ENCODE results near the gene KCNH2.

The KCNH2 gene

DNA sequence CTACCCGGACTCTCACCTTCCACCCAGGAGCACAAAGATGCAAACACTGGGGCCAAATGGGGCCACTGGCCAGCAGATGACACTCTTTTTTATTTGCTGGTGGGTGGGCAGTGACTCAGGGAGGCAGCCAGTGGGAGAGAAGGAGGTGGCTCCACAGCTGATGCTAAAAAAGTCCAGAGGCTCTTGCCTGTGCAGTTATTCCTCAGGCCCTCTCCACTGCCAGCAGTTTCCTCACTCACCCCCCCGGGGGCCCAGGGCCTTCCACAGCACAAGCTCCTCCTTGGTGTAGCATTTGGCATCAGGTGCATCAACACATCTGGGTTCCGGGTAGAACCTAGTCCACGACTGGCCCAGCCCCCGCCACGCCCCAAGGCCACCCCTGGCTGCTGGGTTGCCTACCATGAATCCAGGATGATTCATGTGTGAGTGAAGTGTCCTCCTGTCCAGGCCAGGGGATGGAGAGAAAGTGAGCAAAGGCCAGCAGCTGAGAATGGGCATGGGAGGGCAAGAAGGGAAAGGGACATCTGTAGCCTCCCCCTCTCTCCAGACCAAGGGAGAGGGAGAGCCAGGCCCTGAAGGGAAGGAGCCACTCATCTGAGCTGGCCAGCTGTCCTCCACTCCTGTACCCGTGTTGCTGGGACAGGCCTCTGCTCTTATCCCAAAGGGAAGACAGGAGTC, 1.7 kb upstream of the KCNH2 start:
- Histone ChIP-seq H3F3A (ENCODE audit: insufficient read depth) (no peaks in the 10 kb centered on the region), H3K27me3 (ENCODE audit: low read length) (no peaks in the 10 kb centered on the region), H3K27ac (ENCODE audit: low read depth, low read length) (no peak overlapping the region), H2AFZ (ENCODE audit: low read depth, low read length, severe bottlenecking) (no peak overlapping the region), H3K4me2 (ENCODE audit: low read depth, low read length, poor library complexity, severe bottlenecking) (no peak overlapping the region), H3K79me2 (ENCODE audit: insufficient read depth, low read length) (no peaks in the 10 kb centered on the region), H3K9me3 (ENCODE audit: insufficient read depth, low read length) (no peaks in the 10 kb centered on the region), H3K9ac (ENCODE audit: low read length) (no peak overlapping the region), H3K9me2 (replicated peaks; ENCODE audit: insufficient read depth, low read length) (no peaks in the 10 kb centered on the region), H3K4me3 (ENCODE audit: insufficient read depth, low read length, poor library complexity, severe bottlenecking) (no peak overlapping the region), H3K36me3 (ENCODE audit: low read length) (no peaks in the 10 kb centered on the region), H4K20me1 (ENCODE audit: low read depth, low read length) (no peaks in the 10 kb centered on the region)
- TF ChIP-seq EZH2phosphoT487 (conservative IDR thresholded peaks at IDR 0.05; ENCODE audit: low read length), result no peak
- TF ChIP-seq CTCF (IDR thresholded peaks at IDR 0.05; ENCODE audit: insufficient read depth, low read length, poor library complexity, severe bottlenecking), result no peak

DNA sequence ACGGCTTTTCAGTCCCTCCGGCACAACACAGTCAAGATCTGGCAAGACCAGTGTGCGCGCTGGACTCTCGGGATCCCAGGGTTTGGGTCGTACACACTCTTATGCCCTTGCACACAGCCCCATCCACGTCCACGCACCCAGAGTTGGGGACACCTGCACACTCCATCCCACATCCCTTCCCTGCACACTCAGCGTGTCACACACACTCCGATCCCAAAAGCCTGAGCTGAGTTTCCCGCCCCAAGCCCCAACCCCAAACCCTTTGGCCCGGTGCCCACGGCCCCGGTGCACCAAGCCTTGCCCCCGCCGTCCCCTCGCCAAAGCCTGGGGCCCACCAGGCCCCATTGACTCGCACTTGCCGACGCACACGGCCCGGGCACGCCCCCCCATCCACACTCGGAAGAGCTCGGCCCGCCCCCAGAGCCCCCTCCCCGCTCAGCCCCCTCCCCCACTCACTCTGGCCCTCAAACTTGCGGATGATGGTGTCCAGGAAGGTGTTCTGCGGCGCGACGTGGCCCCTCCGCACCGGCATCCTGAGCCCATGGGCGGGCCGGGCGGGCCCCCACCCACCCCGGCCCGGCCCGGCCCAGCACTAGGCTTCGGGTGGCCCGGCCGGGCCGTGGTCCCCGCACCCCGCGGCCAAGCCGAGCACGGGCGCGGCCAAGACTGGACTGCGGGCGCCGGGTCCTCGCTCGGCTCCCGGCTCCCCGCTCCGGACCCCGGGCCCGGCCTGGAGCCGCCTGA, 567 bp downstream of the KCNH2 start:
- Histone ChIP-seq H3K27ac (ENCODE audit: low read depth, low read length) (no peak overlapping the region), H3K27me3 (ENCODE audit: low read length) (no peaks in the 10 kb centered on the region), H3K9me2 (replicated peaks; ENCODE audit: insufficient read depth, low read length) (no peaks in the 10 kb centered on the region), H3K4me3 (ENCODE audit: insufficient read depth, low read length, poor library complexity, severe bottlenecking) (no peak overlapping the region), H3K36me3 (ENCODE audit: low read length) (no peaks in the 10 kb centered on the region), H3K79me2 (ENCODE audit: insufficient read depth, low read length) (no peaks in the 10 kb centered on the region), H3K9ac (ENCODE audit: low read length) (no peak overlapping the region), H3K4me2 (ENCODE audit: low read depth, low read length, poor library complexity, severe bottlenecking) (no peak overlapping the region), H2AFZ (ENCODE audit: low read depth, low read length, severe bottlenecking) (no peak overlapping the region), H3K9me3 (ENCODE audit: insufficient read depth, low read length) (no peaks in the 10 kb centered on the region), H4K20me1 (ENCODE audit: low read depth, low read length) (no peaks in the 10 kb centered on the region), H3F3A (ENCODE audit: insufficient read depth) (no peaks in the 10 kb centered on the region)
- TF ChIP-seq CTCF (IDR thresholded peaks at IDR 0.05; ENCODE audit: insufficient read depth, low read length, poor library complexity, severe bottlenecking) (no peak), EZH2phosphoT487 (conservative IDR thresholded peaks at IDR 0.05; ENCODE audit: low read length) (no peak)

DNA sequence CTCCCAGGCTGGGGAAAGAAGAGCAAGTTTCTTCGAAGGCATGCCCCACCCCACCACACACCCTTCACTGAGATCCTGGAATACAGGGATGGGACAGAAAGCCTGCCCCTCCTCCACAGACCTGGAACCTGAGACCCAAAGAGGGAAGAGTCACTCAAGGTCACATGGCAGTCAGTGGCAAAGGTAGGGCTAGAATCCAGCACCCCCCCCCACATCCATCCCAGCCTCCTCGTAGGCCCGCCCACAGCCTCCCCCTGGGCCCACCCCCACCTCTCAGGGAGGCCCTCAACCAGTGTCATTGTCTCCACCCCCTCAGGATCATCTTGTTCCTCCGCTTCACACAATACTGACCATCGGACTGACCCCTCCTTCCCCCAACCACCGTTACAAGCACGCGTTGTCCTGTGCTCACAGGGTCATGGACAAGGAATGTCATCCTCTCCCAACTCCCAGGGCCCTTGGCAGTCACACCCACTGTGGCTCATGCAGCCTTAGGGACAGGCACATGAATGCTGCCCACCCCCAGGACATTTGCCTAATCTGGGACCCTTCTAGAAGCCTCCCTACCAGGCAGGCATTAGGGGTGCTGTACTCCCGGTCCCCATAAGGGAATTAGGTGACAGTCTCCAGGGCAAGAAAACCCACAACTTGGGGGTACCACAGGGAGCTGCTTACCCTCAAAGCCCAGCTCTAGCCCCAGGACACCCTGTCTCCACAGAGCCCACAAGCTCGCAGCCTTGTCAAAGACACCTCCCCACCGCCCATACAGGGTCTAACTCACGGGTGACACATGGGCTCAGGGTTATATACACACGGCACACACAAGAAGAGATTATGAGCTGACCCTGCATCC, 1.4 kb downstream of the KCNH2 start:
- Histone ChIP-seq H3K79me2 (ENCODE audit: insufficient read depth, low read length) (no peaks in the 10 kb centered on the region), H3K9me3 (ENCODE audit: insufficient read depth, low read length) (no peaks in the 10 kb centered on the region), H3K27me3 (ENCODE audit: low read length) (no peaks in the 10 kb centered on the region), H3K9ac (ENCODE audit: low read length) (no peak overlapping the region), H3K4me2 (ENCODE audit: low read depth, low read length, poor library complexity, severe bottlenecking) (no peak overlapping the region), H4K20me1 (ENCODE audit: low read depth, low read length) (no peaks in the 10 kb centered on the region), H3K9me2 (replicated peaks; ENCODE audit: insufficient read depth, low read length) (no peaks in the 10 kb centered on the region), H3K27ac (ENCODE audit: low read depth, low read length) (no peak overlapping the region), H3K36me3 (ENCODE audit: low read length) (no peaks in the 10 kb centered on the region), H3K4me3 (ENCODE audit: insufficient read depth, low read length, poor library complexity, severe bottlenecking) (no peak overlapping the region), H2AFZ (ENCODE audit: low read depth, low read length, severe bottlenecking) (no peak overlapping the region), H3F3A (ENCODE audit: insufficient read depth) (no peaks in the 10 kb centered on the region)
- TF ChIP-seq EZH2phosphoT487 (conservative IDR thresholded peaks at IDR 0.05; ENCODE audit: low read length) (no peak), CTCF (IDR thresholded peaks at IDR 0.05; ENCODE audit: insufficient read depth, low read length, poor library complexity, severe bottlenecking) (no peak)

Data from SU-DHL-6 (cell line).